Epithelial cell of esophagus (primary cell): ENCODE results near the gene STPG3.
A peak's percentile ranks its signal among the peaks of the same experiment; 100 is the strongest.

Experiments used
- DNase-seq: peaks from one replicate; pipeline ENCODE4 v3.0.0; 2010; ENCODE audit warnings: low read depth
- H3K4me3 ChIP-seq: 2 replicates; pipeline ENCODE4 v1.5.1; 2011; ENCODE audit warnings: mild to moderate bottlenecking, low read length, control low read depth
- CTCF ChIP-seq: IDR thresholded peaks from 2 replicates; pipeline ENCODE4 v1.5.1; 2011; ENCODE audit warnings: low read depth, mild to moderate bottlenecking, low read length, control low read depth, inconsistent platforms; ENCODE audit not compliant: insufficient read depth; ENCODE audit errors: missing control alignments

The STPG3 gene

GRCh38 chr9:137222190-137223077 is 28.7 kb upstream of the STPG3 start, which contains the start of gene RNF208:
RNF208 (minus strand) TSS chr9:137222240; CDS start chr9:137221212, 1,028 bp downstream.
- DNase-seq, result no peak
- peak within 1 kb of the TSS; percentile 64 for H3K4me3 ChIP-seq
- TF ChIP-seq CTCF, result no peak

GRCh38 chr9:137223078-137223970 is 27.8 kb upstream of the STPG3 start:
- peak; percentile 98 for DNase-seq
- TF ChIP-seq CTCF, result no peak
- H3K4me3 ChIP-seq, result peak overlapping the region; percentile 64

- TF ChIP-seq CTCF, result no peak
- H3K4me3 ChIP-seq, result peak within 1 kb of the TSS; percentile 64
- peak; percentile 34 for DNase-seq
Measured at GRCh38 chr9:137224830-137225694, 26.0 kb upstream of the STPG3 start, which contains the start of gene CYSRT1. CYSRT1 (plus strand) TSS chr9:137225174; CDS start chr9:137225622, 448 bp downstream.

GRCh38 chr9:137225699-137226331 is 25.3 kb upstream of the STPG3 start:
- peak; percentile 20 for DNase-seq
- peak overlapping the region; percentile 46 for H3K4me3 ChIP-seq
- TF ChIP-seq CTCF, result no peak

- H3K4me3 ChIP-seq, result peak overlapping the region; percentile 46
- peak; percentile 86 for DNase-seq
- no peak for TF ChIP-seq CTCF
Measured at GRCh38 chr9:137226338-137227053, 24.6 kb upstream of the STPG3 start.
